ENCODE measurements around the gene TNK1. TPM values are rescaled to one million over a fixed set of nuclear protein-coding genes. Genes with fewer than 3 reads are reported as not detected.

TNK1 gene
- total RNA-seq, 1 experiment from 2014 or later, result 2.6 TPM

DNA sequence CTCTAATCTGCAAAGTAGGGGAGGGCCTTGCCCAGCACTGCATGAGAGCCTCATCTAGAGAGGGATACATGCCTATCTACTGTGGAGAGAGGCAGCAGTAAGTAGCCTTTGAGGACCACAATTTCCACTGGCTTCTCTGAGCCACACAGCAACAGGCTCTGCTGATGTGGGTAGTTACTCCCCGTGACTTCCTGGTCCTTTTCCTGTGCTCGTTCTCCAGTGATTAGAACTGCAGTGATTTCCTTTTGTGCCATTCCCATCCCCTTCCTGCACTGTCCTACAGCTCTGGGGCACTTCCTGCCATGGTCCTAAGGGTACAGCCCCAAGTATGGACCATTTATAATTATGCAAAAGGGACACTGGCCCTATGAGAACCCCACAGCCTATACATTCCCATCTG lies 10.4 kb downstream of the TNK1 start:
- DNase-seq (ENCODE audit: low read depth), result no peak

DNA sequence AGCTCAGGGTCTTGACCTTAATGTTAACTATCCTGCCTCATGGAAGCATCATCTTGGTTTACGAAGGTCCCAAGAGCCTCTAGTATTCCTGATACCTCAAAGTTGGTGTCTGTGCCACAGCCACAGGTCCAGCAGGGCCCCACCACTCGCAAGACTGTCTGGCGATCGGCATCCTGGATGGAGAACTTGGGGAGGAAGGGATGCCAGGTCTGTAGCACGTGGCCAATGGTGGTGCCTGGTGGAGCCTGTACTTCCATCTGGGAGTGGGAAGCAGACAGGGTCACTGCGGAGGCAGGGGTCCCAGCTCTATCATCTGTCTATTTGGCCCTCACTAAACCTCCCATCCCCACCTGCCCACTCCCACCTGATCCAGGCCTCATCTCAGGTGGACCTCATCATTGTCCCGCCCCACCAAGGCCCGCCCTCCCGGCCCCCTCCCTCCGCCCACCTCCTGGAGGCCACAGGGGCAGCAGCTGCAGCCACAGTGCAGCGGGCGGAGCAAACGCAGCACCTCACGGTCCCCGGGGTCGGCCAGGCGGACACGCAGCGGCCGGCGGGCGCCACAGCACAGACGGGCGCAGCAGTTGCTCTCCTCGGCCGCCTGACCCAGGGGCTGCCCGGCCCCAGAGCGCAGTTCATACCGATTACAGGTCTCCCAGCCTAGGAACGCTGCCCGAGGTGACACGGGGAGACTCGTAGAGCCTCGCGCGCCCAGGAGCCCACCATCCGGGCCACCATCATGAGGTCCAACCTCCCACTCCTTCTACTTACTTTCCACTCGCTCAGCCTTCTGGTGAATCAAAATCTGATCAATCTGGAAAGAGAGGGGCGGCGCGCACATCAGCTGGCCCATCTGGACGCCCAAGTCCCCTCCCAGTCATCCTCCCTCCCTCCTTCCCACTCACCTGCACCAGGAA lies 12.1 kb downstream of the TNK1 start:
- DNase-seq (ENCODE audit: low read depth), result no peak

DNA sequence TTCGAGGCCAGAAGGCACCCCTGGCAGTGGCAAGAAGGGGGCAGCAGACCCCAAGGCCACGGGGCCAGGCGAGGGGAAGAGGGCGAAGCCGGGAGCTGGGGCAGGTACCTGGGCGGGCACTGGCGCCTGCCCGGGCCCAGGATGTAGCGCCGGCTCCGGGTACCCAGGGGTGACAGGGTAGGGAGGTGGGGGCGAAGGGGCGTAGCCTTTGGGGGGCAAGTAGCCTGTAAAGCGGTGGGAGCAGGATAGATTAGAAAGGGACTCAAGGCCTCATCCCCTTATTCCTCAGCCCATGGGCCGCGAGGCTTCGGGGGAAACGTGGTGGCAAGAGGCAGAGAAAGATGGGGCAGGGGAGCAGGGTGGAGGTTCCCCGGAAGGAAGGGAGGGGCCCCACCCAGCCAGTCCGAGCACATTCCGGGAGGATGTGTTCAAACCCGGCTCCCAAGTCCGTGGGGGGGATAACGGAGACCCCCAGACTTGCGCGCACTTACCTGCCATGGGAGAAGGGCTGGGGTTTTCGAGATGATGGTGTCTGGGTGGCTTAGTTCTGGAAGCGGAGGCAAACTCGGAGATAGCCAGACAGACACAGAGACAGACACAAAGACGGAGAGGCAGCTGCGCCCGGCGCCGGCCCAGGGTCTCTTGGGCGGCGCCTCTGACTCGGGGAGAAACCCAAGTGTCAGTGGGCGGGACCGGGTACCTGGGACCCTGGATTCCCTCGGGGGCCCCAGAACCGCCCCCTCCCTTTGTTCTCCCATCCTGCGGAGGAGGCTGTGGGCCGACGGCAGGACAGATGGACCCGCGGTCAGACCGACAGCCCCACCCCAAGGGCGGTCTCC lies 12.9 kb downstream of the TNK1 start:
- DNase-seq (ENCODE audit: low read depth), result peak; percentile 38

DNA sequence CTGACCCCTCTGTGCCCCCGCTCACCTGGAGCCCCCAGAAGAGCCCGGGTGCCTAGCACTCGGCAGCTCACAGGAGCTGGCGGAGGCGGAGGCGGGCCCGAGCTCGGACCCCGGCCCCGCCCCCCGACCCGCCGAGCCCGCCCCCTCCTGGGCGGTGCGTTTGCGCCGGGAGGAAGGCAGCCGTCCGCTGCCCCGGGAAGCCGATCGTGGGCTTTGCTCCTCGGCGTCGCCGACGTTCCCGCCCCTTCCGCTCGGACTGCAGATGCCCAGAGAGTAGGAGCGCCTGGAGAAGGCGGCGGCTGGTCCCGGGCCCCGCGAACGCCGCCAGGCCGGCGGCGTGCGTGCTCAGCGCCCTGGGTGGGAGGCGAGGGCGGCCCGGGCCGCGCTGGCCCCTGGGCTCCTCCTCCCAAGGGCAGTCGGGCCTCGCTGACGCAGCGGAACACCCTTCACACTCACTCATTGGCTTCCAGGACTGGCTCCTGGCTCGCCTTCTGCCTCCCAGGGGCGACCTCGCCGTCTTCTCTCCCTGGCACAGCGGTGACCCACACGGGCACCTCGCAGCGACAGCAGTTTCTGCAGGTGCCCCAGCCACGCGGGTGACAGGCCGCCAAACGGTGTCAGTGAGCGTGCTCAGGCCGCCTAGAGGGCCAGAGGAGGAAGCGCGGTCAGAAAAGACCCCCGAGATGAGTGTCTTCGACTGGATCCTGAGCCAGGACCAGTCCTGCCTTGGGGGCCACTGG lies 13.7 kb downstream of the TNK1 start, which contains the start of gene PLSCR3:
Gene PLSCR3, minus strand, starts transcription at position 74 of the 740 bp plus-strand sequence. CDS start 415 bp downstream, outside the sequence.
- DNase-seq (ENCODE audit: low read depth), result peak; percentile 95

DNA sequence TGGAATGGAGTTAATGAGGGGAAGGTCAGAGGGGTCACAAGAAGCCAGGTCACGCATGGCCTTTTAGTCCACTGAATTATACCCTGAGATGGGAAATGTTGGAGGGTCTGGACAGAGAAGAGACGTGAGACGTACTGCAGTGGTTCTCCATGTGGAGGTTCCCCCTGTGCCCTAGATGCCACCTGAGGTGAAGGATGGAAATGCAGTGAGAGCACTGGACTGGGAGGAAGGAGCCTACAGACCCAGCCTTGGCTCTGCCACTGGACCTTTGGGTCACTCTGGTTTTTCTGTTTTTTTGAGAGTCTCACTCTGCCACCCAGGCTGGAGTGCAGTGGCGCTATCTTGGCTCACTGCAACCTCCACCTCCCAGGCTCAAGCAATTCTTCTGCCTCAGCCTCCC lies 15.3 kb downstream of the TNK1 start:
- DNase-seq (ENCODE audit: low read depth), result no peak

DNA sequence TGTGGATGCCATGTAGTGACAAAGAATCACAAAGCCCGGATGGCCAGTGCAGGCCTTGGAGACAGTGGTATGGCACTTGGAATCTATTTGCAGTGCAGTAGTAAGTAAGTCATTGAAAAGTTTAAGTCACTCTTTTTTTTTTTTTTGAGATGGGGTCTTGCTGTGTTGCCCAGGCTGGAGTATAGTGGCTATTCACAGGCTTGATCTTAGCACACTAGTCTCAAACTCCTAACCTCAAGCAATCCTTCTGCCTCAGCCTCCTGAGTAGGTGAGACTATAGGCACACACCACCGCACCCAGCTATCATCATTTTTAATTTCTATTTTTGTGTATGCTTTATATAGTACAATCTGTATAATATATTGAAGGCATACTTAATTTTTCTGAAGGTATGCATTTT lies 17.7 kb downstream of the TNK1 start:
- DNase-seq (ENCODE audit: low read depth), result no peak

DNA sequence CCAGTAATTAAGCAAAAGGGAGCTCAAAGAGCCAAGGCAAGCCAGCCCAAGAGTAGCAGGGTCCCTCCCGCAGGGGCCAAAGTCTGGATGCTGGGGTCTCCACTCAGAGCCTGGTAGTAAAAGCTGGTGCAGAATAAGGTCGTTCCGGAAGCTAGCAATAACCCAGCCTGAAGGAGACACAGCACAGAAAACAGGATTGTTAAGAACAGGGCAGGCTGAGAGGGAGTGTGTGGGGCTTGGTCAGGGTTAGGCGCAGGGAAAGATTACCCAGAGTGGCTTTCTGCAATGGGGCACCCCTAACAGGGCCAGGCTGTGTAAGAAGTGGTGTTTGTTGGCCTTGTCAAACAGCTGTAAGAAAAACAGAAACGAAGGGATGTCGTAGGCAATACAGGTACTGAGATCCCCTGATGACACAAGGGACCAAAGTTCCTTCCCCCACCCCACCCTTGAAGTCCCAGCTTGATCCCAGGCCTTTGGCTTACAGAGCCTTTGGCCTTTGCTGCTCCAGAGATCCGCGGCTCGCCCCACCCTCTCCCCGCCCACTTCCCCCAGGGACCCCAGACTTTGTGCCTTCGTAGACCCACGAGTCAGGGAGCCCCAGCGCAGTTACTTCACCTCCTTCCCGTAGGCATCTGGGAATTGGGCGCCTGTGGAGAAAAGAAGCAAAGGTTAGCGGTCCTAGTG lies 22.3 kb downstream of the TNK1 start:
- DNase-seq (ENCODE audit: low read depth), result no peak

DNA sequence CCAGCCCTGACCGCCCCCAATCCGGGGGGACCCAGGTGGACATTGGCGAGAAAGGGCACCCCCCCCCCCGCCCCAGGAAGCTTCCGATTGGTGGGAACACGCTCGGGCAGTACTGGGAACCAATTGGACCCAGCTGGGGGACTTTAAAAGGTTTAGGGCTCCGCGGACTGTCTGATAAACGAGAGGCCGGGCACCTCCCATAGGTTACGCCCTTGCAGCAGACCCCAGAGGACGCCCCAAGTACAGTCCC lies 22.8 kb downstream of the TNK1 start:
- no peak for DNase-seq (ENCODE audit: low read depth)

DNA sequence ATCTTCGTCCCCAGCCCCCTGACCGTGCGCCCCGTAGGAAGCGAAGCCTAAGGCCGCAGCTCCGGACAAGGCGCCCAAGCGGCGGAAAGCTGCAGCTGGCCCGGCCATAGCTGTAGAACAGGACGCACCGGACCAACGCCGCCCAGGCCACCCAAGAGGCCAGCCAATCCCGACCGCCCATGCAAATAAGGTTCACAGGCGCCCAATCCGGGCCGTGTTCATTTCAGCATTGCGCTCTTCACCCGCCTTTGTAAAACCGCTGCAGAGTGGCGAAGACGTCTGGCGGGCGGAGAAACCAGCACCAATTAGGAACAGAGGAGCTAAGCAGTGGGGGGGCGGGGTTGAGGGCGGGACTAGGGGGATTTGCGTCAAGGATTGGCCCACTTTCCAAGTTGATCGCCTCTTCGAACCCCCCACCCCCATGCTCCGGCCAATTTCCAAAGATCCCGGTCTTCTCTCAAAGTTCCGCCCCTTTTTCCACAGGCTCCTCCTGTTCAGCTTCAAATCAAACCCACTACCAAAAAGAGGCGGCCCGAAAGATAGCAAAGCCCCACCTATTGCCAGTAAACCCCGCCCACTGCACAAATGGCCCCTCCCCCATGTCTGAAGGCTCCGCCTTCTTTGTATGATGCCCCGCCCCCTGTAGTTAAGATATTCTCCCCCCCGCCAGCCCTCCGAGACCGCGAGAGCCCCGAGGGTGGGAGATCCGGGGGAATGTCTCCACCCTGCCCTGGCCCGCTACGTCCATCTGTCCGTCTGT lies 23.3 kb downstream of the TNK1 start, which contains the start of gene TMEM256:
Gene TMEM256, minus strand, starts transcription at position 121 of the 760 bp plus-strand sequence. Its CDS starts 13 bp downstream, at position 108.
- DNase-seq (ENCODE audit: low read depth), result peak; percentile 100

DNA sequence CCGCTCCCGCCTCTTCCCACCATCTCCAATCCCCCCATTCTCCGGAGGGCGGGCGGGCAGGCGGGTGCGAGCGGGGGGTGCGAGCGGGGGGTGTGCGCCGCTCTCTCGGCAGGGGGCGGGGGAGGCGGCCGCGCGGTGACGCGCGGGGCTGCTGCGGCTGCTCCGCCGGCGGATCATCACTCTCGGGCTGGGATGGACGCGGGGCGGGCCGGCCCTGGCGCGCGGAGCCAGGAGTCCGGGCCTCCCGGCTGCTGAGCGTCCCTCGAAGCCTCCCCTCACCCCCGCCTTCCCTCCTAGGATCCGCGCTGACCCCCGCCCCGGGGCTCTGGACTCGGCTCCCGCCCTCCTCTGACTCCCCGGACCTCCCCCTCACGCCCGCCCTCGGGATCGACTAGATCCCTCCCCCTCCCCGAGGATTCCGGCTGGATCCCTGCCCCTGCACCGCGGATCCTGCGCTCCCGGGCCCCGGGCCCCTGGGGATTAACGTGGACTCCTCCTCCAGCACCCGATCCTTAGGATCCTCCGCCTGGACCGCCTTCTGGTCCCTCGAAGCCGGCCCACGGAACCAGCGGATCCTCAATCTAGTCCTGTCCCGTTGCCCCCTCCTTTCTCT lies 24.0 kb downstream of the TNK1 start:
- DNase-seq (ENCODE audit: low read depth), result peak; percentile 40

DNA sequence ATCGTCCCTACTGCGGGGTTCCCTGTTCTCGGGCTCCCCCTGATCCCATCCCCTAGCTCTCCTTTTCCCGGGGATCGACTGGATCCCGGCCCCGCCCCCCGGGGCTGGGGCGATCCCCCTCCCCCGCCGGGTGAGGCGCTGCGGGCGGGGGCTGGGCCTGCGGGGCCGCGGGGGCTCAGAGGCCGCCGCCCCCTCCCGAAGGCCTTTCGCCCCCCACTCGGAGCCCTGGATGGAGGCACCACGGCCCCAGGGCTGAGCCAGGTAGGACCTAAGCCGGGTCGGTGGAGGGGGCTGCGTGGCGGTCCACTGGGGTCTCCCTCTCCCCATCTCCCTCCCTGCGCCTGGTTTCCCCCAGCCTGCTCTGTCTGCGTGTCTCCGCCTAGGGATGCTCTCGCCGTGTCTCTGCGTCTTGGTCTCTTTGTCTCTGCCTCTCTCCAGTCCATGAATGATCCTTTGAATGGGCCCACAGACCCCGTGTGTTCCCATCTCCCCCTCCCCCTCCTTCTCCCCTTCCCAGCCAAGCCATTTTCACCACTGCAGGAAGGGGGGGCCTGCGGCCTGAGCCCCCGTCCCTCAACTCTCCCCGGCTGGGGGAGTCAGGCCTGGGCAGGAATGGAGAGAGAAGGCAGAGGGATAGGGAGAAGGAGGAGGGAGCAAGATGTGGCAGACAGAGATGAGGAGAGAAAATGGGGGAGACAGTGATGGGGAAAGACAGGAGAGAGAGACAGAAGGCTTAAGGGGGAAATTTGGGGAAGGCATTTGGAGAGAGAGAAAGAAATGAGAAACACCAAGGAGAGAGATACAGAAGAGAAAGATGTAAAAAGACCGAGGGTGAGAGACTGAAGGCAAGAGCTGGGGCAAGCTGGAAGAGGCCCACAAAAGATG lies 24.7 kb downstream of the TNK1 start:
- DNase-seq (ENCODE audit: low read depth), result peak; percentile 22

DNA sequence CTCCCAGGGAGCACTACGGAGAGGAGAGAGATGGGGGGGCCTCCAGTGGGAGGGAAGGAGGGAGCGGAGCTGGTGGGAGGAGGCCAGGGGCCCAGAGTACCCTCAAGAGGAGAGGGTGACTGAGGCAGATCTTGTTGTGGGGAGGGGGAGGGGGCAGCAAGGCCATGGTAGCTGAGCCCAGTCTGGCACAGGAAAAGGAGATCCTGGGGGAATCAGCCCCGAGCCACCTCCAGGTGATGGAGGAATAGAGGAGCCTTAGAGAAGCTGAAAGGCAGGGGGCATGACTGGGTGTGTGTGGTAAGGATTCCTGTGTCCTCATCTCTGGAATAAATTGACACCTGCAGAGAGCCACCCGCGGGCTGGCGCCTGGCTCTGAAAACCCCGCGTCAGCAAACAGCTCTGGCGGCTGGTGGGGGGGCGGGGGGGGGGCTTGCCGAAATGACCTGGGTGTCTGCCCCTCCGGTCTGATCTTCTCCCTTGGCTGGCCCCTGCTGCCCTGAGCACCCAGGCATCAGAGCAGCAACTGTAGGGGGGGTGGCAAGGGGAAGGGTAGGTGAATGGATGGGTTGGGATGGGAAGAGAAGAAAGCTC lies 25.4 kb downstream of the TNK1 start:
- DNase-seq (ENCODE audit: low read depth), result no peak

DNA sequence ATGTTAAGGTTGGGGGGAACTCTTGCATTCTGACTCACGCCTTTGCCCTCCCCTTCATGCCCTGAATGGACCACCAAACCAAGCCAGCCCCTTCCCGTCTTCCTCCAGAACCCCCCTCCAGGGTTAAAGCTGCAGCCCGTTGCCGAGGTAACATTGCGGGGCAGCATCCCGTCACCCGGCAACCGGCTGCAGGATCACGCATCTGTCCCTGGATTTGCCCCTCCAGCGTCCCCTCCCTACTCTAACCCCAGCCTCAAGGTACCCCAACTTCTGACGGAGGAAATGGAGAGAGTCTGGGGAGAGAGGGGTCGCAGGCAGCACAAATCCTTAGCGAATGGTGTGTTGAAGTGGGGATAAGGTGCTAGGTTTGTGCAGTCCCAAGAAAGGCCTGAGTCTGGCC lies 26.2 kb downstream of the TNK1 start:
- no peak for DNase-seq (ENCODE audit: low read depth)

DNA sequence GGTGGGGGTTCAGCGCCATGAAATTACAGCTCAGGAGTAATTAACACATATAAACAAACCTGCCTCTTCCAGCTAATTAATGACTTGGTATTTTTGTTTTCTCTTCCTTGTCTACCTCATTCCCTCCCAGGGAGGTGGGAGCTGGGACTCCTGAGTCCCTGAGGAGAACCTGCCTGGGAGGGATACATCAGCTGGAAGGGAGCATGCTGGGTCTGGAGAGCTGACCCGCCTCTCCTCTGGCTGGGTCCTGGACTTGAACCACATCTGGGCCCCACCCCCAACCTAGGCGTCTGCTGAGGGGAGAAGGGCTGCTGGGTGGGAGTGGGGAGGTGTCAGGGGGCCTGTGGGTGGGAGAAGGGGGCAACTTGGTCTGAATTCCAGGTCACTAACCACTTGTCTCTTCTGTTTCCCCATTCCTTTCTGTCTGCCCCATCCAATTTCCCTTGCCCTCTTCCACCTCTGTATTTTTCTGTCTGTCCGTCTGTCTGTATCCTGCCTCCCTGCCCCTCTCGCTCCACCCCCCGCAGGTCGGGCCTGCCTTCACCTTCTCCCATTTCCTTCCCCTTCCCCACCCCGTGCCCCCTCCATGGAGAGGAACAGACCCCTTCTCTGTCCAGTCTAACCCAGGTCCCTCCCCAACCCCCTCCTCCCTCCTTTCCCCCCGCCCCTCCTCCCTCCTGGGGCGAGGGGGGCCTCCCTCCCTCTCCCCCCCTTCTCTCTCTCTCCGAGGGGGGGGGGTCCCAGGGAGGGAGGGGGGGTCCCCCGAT lies 26.8 kb downstream of the TNK1 start, which contains the start of gene NLGN2:
Gene NLGN2, plus strand, starts transcription at position 361 of the 767 bp plus-strand sequence. CDS start 411 bp downstream, outside the sequence.
- DNase-seq (ENCODE audit: low read depth), result no peak

DNA sequence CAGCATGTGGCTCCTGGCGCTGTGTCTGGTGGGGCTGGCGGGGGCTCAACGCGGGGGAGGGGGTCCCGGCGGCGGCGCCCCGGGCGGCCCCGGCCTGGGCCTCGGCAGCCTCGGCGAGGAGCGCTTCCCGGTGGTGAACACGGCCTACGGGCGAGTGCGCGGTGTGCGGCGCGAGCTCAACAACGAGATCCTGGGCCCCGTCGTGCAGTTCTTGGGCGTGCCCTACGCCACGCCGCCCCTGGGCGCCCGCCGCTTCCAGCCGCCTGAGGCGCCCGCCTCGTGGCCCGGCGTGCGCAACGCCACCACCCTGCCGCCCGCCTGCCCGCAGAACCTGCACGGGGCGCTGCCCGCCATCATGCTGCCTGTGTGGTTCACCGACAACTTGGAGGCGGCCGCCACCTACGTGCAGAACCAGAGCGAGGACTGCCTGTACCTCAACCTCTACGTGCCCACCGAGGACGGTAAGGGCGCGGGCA lies 27.4 kb downstream of the TNK1 start:
- no peak for DNase-seq (ENCODE audit: low read depth)

DNA sequence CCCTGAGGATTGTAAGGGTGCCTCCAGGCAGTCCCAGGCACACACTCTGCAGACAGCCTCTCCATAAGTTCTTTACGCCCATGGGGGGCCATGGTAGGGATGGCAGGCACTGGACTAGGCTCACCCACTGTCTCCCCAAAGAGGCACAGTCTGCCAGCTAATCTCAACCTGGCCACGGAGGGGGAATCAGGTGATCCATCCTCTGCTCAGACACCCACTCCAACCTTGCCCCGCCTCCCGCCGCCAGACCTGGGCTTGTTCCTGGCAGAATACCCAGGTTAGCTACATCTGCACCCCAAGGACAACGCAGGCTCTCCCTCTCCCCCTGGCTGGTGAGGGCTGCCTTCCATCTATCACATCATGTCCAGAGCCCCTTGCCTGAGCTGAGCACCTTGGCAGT lies 28.0 kb downstream of the TNK1 start:
- DNase-seq (ENCODE audit: low read depth), result no peak

DNA sequence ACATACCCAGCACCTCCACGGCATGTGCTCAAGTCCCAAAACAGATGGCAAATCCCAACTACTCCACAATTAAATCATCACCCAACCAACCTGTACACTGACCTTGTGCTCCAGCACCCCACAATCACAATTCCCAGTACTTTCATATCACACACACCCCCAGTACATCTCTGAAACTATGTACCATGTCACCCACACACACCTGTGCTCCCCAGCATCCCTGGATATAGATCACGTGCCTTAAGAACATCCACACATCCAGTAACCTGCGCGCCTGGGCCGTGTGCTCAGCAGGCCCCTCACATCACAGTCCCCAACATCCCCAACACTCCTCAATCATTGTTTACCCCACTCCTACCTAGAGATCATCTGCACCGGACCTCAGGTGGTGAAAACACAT lies 28.8 kb downstream of the TNK1 start:
- DNase-seq (ENCODE audit: low read depth), result no peak

Measured in Daoy (cell line).